ENCODE data around the gene CHST14.

The CHST14 gene

DNA sequence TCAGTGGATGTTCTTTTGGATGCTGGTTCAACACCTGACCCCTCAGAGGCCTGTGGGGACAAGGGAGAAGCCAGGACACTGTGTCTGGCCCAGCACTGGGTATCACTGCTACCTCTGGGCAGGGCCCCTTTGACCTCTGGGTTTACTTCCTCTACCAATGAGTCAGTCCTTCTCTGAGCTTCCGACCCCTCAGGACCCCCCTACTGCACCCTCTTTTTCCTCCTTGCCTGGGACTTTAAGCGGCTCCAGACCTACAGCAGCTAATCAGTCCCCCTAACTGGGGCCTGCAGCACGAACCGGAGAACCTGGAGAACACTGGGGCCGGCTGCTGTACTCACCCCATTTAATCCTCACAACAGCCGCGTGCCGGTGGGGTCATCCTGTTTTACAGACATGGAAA lies 3.8 kb downstream of the CHST14 start:
- no peak overlapping the region for H2AFZ ChIP-seq (ENCODE audit: low read depth, low read length)
- no peak overlapping the region for H3K4me3 ChIP-seq (ENCODE audit: low read length)
- H3K27me3 ChIP-seq (ENCODE audit: insufficient read depth, low read length): no peaks in the 10 kb centered on the region
- H3K36me3 ChIP-seq (ENCODE audit: insufficient read depth, low read length): no peaks in the 10 kb centered on the region
- peaks cover 7% of the 10 kb centered on the region for H3K9me3 ChIP-seq (ENCODE audit: low read length)
- no peaks in the 10 kb centered on the region for H3K4me1 ChIP-seq (ENCODE audit: insufficient read depth, low read length)

DNA sequence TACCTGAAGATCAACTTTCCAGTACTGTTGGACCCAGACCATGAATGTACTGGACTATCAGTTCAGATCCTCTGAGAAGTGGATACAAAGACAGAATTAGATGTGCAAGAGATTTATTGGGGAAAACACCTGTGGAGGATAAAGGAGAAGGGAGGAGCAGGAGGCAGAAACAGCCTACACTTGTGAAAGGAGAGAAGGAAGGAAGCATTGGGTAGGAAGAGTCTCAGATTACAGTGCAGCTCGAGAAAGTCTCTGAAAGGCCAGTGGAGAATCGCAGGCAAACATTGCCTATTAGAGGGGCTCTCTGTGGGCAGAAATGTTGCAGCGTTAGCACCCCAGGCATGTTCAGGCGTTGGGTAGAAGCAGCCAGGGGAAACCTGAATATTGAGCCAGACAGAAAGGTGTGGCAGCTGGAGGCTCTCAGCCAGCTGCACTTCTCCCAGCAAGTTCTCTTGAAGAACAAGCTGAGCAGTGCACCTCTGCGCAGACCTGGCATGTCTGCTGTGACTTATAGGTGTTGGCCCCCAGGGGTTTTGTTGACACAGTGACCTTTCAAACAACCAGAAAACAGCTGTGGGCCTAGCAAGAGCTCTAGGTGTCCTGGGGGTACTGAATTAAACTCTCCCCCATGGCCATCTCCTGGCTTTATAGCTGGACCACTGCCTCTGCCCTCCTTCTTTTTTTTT lies 7.0 kb downstream of the CHST14 start:
- Histone ChIP-seq H3K4me1 (ENCODE audit: insufficient read depth, low read length) (no peaks in the 10 kb centered on the region), H2AFZ (ENCODE audit: low read depth, low read length) (no peak overlapping the region), H3K4me3 (ENCODE audit: low read length) (no peak overlapping the region), H3K9me3 (ENCODE audit: low read length) (peaks cover 4% of the 10 kb centered on the region), H3K36me3 (ENCODE audit: insufficient read depth, low read length) (no peaks in the 10 kb centered on the region), H3K27me3 (ENCODE audit: insufficient read depth, low read length) (no peaks in the 10 kb centered on the region)

- Histone ChIP-seq H3K27me3 (ENCODE audit: insufficient read depth, low read length) (no peaks in the 10 kb centered on the region), H3K4me1 (ENCODE audit: insufficient read depth, low read length) (no peaks in the 10 kb centered on the region), H3K36me3 (ENCODE audit: insufficient read depth, low read length) (no peaks in the 10 kb centered on the region), H3K9me3 (ENCODE audit: low read length) (peaks cover 4% of the 10 kb centered on the region), H3K4me3 (ENCODE audit: low read length) (no peak overlapping the region), H2AFZ (ENCODE audit: low read depth, low read length) (no peak overlapping the region)
Measured at GRCh38 chr15:40479024-40479423, 8.2 kb downstream of the CHST14 start.

GRCh38 chr15:40481341-40482074 lies 10.7 kb downstream of the CHST14 start:
- Histone ChIP-seq H2AFZ (ENCODE audit: low read depth, low read length) (no peak overlapping the region), H3K36me3 (ENCODE audit: insufficient read depth, low read length) (no peaks in the 10 kb centered on the region), H3K4me1 (ENCODE audit: insufficient read depth, low read length) (no peaks in the 10 kb centered on the region), H3K4me3 (ENCODE audit: low read length) (no peak overlapping the region), H3K9me3 (ENCODE audit: low read length) (peaks cover 4% of the 10 kb centered on the region), H3K27me3 (ENCODE audit: insufficient read depth, low read length) (no peaks in the 10 kb centered on the region)

DNA sequence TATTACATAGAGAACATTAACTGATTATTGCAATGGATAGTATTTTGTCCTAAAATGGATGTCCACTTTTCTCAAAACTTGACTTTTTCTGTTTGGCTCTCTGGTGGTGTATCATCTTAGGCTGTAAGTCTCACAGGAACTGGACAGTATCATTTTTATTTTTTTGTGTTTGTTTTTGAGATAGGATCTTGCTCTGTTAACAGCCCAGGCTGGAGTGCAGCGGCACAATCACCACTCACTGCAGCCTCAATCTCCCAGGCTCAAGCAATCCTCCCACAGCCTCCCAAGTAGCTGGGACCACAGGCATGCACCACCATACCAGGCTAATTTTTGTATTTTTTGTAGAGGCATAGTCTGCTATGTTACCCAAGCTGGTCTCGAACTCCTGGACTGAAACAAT lies 13.1 kb downstream of the CHST14 start:
- no peaks in the 10 kb centered on the region for H3K4me1 ChIP-seq (ENCODE audit: insufficient read depth, low read length)
- H3K4me3 ChIP-seq (ENCODE audit: low read length): no peak overlapping the region

GRCh38 chr15:40486066-40486770 lies 15.4 kb downstream of the CHST14 start:
- no peaks in the 10 kb centered on the region for H3K4me1 ChIP-seq (ENCODE audit: insufficient read depth, low read length)
- no peaks in the 10 kb centered on the region for H3K27me3 ChIP-seq (ENCODE audit: insufficient read depth, low read length)
- H2AFZ ChIP-seq (ENCODE audit: low read depth, low read length): no peak overlapping the region
- no peak overlapping the region for H3K4me3 ChIP-seq (ENCODE audit: low read length)
- H3K36me3 ChIP-seq (ENCODE audit: insufficient read depth, low read length): no peaks in the 10 kb centered on the region
- peaks cover 4% of the 10 kb centered on the region for H3K9me3 ChIP-seq (ENCODE audit: low read length)

More for the DNA sequence above, 13.1 kb downstream of the CHST14 start:
- Histone ChIP-seq H3K36me3 (ENCODE audit: insufficient read depth, low read length) (no peaks in the 10 kb centered on the region), H2AFZ (ENCODE audit: low read depth, low read length) (no peak overlapping the region), H3K9me3 (ENCODE audit: low read length) (peaks cover 8% of the 10 kb centered on the region), H3K27me3 (ENCODE audit: insufficient read depth, low read length) (no peaks in the 10 kb centered on the region)

DNA sequence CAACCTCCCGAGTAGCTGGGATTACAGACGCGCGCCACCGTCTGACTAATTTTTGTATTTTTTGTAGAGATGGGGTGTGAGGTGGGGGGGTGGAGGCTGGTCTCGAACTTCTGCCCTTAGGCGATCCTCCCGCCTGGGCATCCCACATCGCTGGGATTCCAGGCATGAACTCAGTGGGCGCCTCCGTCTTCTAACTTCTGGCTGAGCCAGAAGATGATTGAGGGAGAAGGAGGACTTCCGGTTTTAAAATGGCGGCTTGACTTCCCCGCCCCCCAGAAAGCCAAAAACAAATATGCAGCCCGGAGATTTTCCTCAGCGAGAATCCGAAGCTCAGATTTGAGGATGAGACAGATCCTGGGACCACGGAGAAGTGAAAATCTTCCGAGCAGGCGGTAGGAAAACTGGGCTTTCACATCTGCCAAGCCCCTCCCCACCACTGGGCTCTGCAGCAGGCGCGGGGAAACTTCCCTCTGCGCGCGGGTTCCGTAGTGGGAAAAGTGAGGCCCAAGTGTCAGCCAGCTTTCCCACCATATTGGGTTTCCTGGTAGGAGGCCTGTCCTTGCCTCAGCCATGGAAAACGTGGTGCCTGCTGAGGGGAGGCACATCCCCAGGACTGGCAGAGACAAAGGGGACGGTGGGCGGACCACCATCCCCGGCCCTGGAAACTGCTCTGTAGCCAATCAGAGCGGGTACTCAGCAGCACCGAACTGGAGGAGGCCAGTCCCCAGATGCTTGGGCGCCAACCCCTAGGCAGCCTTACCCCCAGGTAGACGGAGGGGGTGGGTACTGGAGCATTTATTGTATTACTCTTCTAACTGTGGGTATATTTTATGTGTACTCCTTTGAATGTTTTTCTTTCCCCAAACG lies 17.3 kb downstream of the CHST14 start:
- Histone ChIP-seq H3K36me3 (ENCODE audit: insufficient read depth, low read length) (no peaks in the 10 kb centered on the region), H3K9me3 (ENCODE audit: low read length) (peaks cover 4% of the 10 kb centered on the region), H3K4me3 (ENCODE audit: low read length) (no peak overlapping the region), H3K27me3 (ENCODE audit: insufficient read depth, low read length) (no peaks in the 10 kb centered on the region), H3K4me1 (ENCODE audit: insufficient read depth, low read length) (no peaks in the 10 kb centered on the region), H2AFZ (ENCODE audit: low read depth, low read length) (no peak overlapping the region)

GRCh38 chr15:40489274-40490175 lies 18.7 kb downstream of the CHST14 start:
- Histone ChIP-seq H3K4me1 (ENCODE audit: insufficient read depth, low read length) (peaks cover 13% of the 10 kb centered on the region), H3K27me3 (ENCODE audit: insufficient read depth, low read length) (no peaks in the 10 kb centered on the region), H3K9me3 (ENCODE audit: low read length) (peaks cover 4% of the 10 kb centered on the region), H3K36me3 (ENCODE audit: insufficient read depth, low read length) (no peaks in the 10 kb centered on the region), H2AFZ (ENCODE audit: low read depth, low read length) (no peak overlapping the region), H3K4me3 (ENCODE audit: low read length) (no peak overlapping the region)

DNA sequence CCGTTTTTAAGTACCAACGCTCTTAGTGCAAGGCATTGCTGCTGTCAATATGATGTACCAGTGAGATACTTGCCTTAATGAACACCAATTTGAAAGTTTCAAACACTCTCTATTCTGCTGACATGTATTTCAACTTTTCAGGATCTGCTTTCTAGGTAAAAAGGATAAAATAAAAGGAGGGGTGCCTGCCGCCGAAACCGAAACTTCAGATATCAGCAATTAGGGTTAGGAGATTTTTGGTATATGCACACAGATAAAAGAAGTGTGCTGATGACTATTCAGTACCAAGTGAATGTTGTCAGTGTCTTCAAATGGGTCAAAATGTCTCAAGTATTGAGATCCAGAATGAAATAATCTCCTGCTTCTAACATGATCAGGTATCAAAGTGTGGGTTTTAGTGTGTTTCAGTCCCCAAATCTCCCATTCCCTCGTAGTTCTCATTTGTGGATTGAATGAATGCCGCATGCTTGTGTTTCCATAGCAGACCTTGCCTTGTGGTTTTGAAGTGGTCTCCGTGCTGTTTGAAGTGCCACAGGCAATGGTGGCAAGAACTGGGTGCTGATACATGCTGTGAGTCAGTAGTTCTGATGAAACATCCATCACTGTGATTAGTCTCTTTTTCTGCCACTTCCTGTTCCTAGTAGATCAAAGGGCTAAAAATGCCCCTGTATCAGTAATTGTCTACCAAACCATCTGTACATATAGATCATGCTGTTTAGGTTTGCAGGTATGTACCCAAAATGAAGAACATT lies 22.5 kb downstream of the CHST14 start:
- peaks cover 2% of the 10 kb centered on the region for H3K27me3 ChIP-seq (ENCODE audit: insufficient read depth, low read length)
- H3K4me3 ChIP-seq (ENCODE audit: low read length): no peak overlapping the region
- H3K36me3 ChIP-seq (ENCODE audit: insufficient read depth, low read length): no peaks in the 10 kb centered on the region
- H3K4me1 ChIP-seq (ENCODE audit: insufficient read depth, low read length): peaks cover 16% of the 10 kb centered on the region
- H2AFZ ChIP-seq (ENCODE audit: low read depth, low read length): no peak overlapping the region
- no peaks in the 10 kb centered on the region for H3K9me3 ChIP-seq (ENCODE audit: low read length)

DNA sequence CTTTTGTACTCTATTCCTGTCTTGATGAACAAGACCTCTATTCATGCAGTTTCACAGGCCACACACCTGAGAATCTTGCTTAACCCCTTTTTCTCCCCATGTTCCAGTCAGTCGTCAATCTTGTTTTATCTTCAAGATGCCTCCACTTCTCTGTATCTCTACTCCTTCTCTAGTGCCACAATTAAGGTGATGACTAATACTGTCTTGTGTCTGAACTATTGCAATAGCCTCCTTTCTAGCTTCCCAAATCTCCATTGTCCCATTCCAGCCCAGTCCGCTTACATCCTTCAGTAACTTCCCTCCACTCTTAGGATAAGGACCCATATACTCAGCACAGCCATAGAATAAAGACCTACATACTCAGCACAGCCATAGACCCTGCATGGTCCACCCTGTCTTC lies 24.7 kb downstream of the CHST14 start:
- no peaks in the 10 kb centered on the region for H3K9me3 ChIP-seq (ENCODE audit: low read length)
- H3K4me1 ChIP-seq (ENCODE audit: insufficient read depth, low read length): peaks cover 16% of the 10 kb centered on the region
- no peak overlapping the region for H3K4me3 ChIP-seq (ENCODE audit: low read length)
- H2AFZ ChIP-seq (ENCODE audit: low read depth, low read length): no peak overlapping the region
- no peaks in the 10 kb centered on the region for H3K36me3 ChIP-seq (ENCODE audit: insufficient read depth, low read length)
- peaks cover 4% of the 10 kb centered on the region for H3K27me3 ChIP-seq (ENCODE audit: insufficient read depth, low read length)

DNA sequence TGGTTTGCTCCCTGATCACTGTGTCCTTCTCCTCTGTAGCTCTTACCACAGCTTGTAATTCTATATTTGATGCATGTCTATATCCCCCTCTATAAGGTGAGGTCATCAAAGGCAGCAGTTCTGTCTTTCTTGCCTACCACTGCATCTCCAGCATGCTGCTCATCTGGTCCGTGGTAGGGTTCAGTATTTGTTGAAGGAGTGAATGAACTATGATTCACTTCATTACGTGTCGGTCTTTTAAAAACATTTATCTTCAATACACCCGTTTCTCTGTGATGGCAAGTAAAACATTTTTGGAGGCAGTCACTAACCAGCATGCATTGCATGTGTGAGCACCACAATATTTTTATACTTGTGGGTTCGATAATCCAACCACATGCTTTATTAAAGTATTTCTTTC lies 27.6 kb downstream of the CHST14 start:
- H3K36me3 ChIP-seq (ENCODE audit: insufficient read depth, low read length): no peaks in the 10 kb centered on the region
- H3K27me3 ChIP-seq (ENCODE audit: insufficient read depth, low read length): peaks cover 4% of the 10 kb centered on the region
- H2AFZ ChIP-seq (ENCODE audit: low read depth, low read length): no peak overlapping the region
- H3K4me3 ChIP-seq (ENCODE audit: low read length): no peak overlapping the region
- H3K4me1 ChIP-seq (ENCODE audit: insufficient read depth, low read length): peaks cover 17% of the 10 kb centered on the region
- H3K9me3 ChIP-seq (ENCODE audit: low read length): no peaks in the 10 kb centered on the region
